PC-3 (cell line): ENCODE results near the gene IQCF5. TPM values are rescaled to one million over a fixed set of nuclear protein-coding genes. Genes with fewer than 3 reads are reported as not detected.
"Not testable (repeated sequence)": the region's sequence is repeated elsewhere in the genome, so short reads cannot be mapped to it uniquely, and the experiment has no call there.

Experiments
- ATAC-seq: fragments of 200-7000 bp; cut with Tn5 transposase; 2 replicates; pipeline ENCODE4 v1.9.1; 2020; ENCODE audit warnings: mild to moderate bottlenecking, moderate library complexity
- BruUV-seq: library from RNA; stranded (reverse); fragments of 400-500 nt; replicated peaks from 2 replicates; lab custom pipeline; 2021; lab: Mats Ljungman, UMichigan
- CTCF ChIA-PET: fragments of 300-600 bp; sonication (Branson Sonifier 250); formaldehyde crosslinking; loops from one replicate; lab custom pipeline; 2022; ENCODE audit warnings: antibody characterized with exemption; lab: Charles Lee
- POLR2A ChIA-PET: fragments of 300-600 bp; sonication (Branson Sonifier 250); formaldehyde crosslinking; loops from one replicate; lab custom pipeline; 2022; ENCODE audit warnings: antibody characterized with exemption; ENCODE audit not compliant: unreplicated experiment; lab: Charles Lee
- DNase-seq: peaks from one replicate; pipeline ENCODE4 v3.0.0-alpha.2; 2015
- H2AFZ ChIP-seq: fragments of 300-600 bp; sonication (generic); 2 replicates; pipeline ENCODE4 v1.6.0; 2016; ENCODE audit warnings: antibody characterized with exemption, low read length
- H3F3A ChIP-seq: fragments of 300-600 bp; sonication (generic); one replicate; pipeline ENCODE4 v1.6.0; 2017; ENCODE audit warnings: antibody characterized with exemption, low read length, control low read depth, mild to moderate bottlenecking; ENCODE audit not compliant: unreplicated experiment
- H3K27ac ChIP-seq: fragments of 300-600 bp; sonication (generic); 2 replicates; pipeline ENCODE4 v1.5.1; 2016; ENCODE audit warnings: mild to moderate bottlenecking, low read length
- H3K27me3 ChIP-seq: fragments of 300-600 bp; sonication (generic); 2 replicates; pipeline ENCODE4 v1.6.1; 2016; ENCODE audit warnings: low read length, mixed read lengths
- H3K36me3 ChIP-seq: fragments of 300-600 bp; sonication (generic); 2 replicates; pipeline ENCODE4 v1.6.1; 2016; ENCODE audit warnings: low read depth, mixed run types, low read length, mixed read lengths
- H3K4me1 ChIP-seq: fragments of 300-600 bp; sonication (generic); 2 replicates; pipeline ENCODE4 v1.5.1; 2016; ENCODE audit warnings: low read length; ENCODE audit not compliant: insufficient read depth
- H3K4me2 ChIP-seq: fragments of 300-600 bp; sonication (generic); 2 replicates; pipeline ENCODE4 v1.6.0; 2016; ENCODE audit warnings: low read length
- H3K4me3 ChIP-seq: fragments of 300-600 bp; sonication (generic); 2 replicates; pipeline ENCODE4 v1.5.1; 2016; ENCODE audit warnings: mild to moderate bottlenecking, low read length, mixed read lengths
- H3K79me2 ChIP-seq: fragments of 300-600 bp; sonication (generic); 2 replicates; pipeline ENCODE4 v1.6.1; 2017; ENCODE audit warnings: low read length, mixed read lengths
- H3K9ac ChIP-seq: fragments of 300-600 bp; sonication (generic); 2 replicates; pipeline ENCODE4 v1.6.0; 2016; ENCODE audit warnings: mild to moderate bottlenecking, low read length
- H3K9me2 ChIP-seq: fragments of 300-600 bp; sonication (generic); replicated peaks from 2 replicates; pipeline ENCODE4 v1.6.1; 2016; ENCODE audit warnings: mixed run types, low read length, mixed read lengths
- H3K9me3 ChIP-seq: fragments of 300-600 bp; sonication (generic); 2 replicates; pipeline ENCODE4 v1.6.1; 2016; ENCODE audit warnings: low read length, mixed read lengths
- H4K20me1 ChIP-seq: fragments of 300-600 bp; sonication (generic); 2 replicates; pipeline ENCODE4 v1.6.1; 2016; ENCODE audit warnings: low read length, mixed read lengths
- CTCF ChIP-seq: fragments of 300-600 bp; sonication (generic); conservative IDR thresholded peaks from 2 replicates; pipeline ENCODE4 v1.5.1; 2017; ENCODE audit warnings: antibody characterized with exemption, low read depth, mild to moderate bottlenecking, low read length
- EZH2 ChIP-seq: fragments of 300-600 bp; sonication (generic); IDR thresholded peaks from one replicate; pipeline ENCODE4 v1.6.1; 2017; ENCODE audit warnings: antibody characterized with exemption, mild to moderate bottlenecking, low read length; ENCODE audit not compliant: unreplicated experiment
- EZH2phosphoT487 ChIP-seq: fragments of 300-600 bp; sonication (generic); IDR thresholded peaks from 2 replicates; pipeline ENCODE4 v1.6.1; 2018; ENCODE audit warnings: mild to moderate bottlenecking, antibody characterized with exemption, low read length, borderline replicate concordance
- intact Hi-C: fragments of 100-400 bp; cut with micrococcal nuclease; formaldehyde crosslinking; loops from 2 replicates; pipeline ENCODE4 v1.9.0; 2023
- total RNA-seq: library from RNA; depleted of rRNA; stranded (reverse); fragments of >200 nt; gene quantifications from 2 replicates; pipeline ENCODE4 v1.2.3, GENCODE V29; 2014

The IQCF5 gene
- total RNA-seq, 1 experiment from 2014 or later, result not detected

- Histone ChIP-seq H3K27me3 (peaks cover 43% of the 10 kb centered on the region), H3K79me2 (no peaks in the 10 kb centered on the region), H3K4me2 (no peak overlapping the region), H3K27ac (no peak overlapping the region), H3K9me2 (no peaks in the 10 kb centered on the region), H2AFZ (no peak overlapping the region), H3K4me1 (no peaks in the 10 kb centered on the region), H3K4me3 (no peak overlapping the region), H3K9me3 (no peaks in the 10 kb centered on the region), H3K9ac (no peak overlapping the region), H3F3A (no peaks in the 10 kb centered on the region), H4K20me1 (no peaks in the 10 kb centered on the region), H3K36me3 (no peaks in the 10 kb centered on the region)
- intact Hi-C loops, result no loop called here
- DNase-seq (no peak), ATAC-seq (no peak)
- TF ChIP-seq CTCF, result no peak
- CTCF ChIA-PET, result no interaction called here
- POLR2A ChIA-PET, result no interaction called here
- no TSS peak for BruUV-seq
Measured at GRCh38 chr3:51862886-51863285, 12.5 kb downstream of the IQCF5 start.

GRCh38 chr3:51860703-51861665, 14.4 kb downstream of the IQCF5 start, which contains the start of gene IQCF2:
IQCF2 (plus strand) TSS chr3:51861615; CDS start chr3:51861667, 52 bp downstream.
- Histone ChIP-seq H3F3A (no peaks in the 10 kb centered on the region), H4K20me1 (no peaks in the 10 kb centered on the region), H2AFZ (no peak within 1 kb of the TSS), H3K79me2 (no peaks in the 10 kb centered on the region), H3K36me3 (no peaks in the 10 kb centered on the region), H3K27ac (no peak within 1 kb of the TSS), H3K9me3 (no peaks in the 10 kb centered on the region), H3K4me3 (no peak within 1 kb of the TSS), H3K27me3 (peaks cover 33% of the 10 kb centered on the region), H3K9ac (no peak within 1 kb of the TSS), H3K9me2 (no peaks in the 10 kb centered on the region), H3K4me2 (no peak within 1 kb of the TSS), H3K4me1 (no peaks in the 10 kb centered on the region)
- ATAC-seq (no peak), DNase-seq (no peak)
- POLR2A ChIA-PET, result no interaction called here
- CTCF ChIA-PET, result no interaction called here
- intact Hi-C loops, result no loop called here
- BruUV-seq, result no TSS peak
- TF ChIP-seq EZH2phosphoT487 (no peak), CTCF (no peak), EZH2 (no peak)

- H3K4me3 ChIP-seq, H3K9me2 ChIP-seq, H3K4me2 ChIP-seq, H3F3A ChIP-seq, H3K9me3 ChIP-seq, H3K36me3 ChIP-seq, H3K4me1 ChIP-seq, ATAC-seq, H3K27ac ChIP-seq, H3K9ac ChIP-seq, H3K27me3 ChIP-seq, H3K79me2 ChIP-seq, intact Hi-C loops, CTCF ChIA-PET, BruUV-seq, H4K20me1 ChIP-seq, POLR2A ChIA-PET: not testable (repeated sequence)
- peak; percentile 58 for DNase-seq
- H2AFZ ChIP-seq, result 0 out of 2 replicates have a peak overlapping the region, but pooled peaks have one; percentile 45
Measured at GRCh38 chr3:51855411-51855810, 20.0 kb downstream of the IQCF5 start.
